GM12873 (cell line): ENCODE data around the gene LDLRAD4.

Experiments
- CTCF ChIP-seq: IDR thresholded peaks from 2 replicates; pipeline ENCODE4 v1.5.1; 2012; ENCODE audit warnings: low read depth, mild to moderate bottlenecking, moderate library complexity, low read length, control low read depth; ENCODE audit not compliant: insufficient read depth; ENCODE audit errors: missing control alignments

Gene LDLRAD4

GRCh38 chr18:13229001-13229671 is 10.6 kb downstream of the LDLRAD4 start:
- no peak for TF ChIP-seq CTCF

- TF ChIP-seq CTCF = no peak
Observed at GRCh38 chr18:13231151-13231550, 12.6 kb downstream of the LDLRAD4 start.

- no peak for TF ChIP-seq CTCF
Observed at GRCh38 chr18:13232086-13232917, 13.7 kb downstream of the LDLRAD4 start.

GRCh38 chr18:13232971-13233786 is 14.6 kb downstream of the LDLRAD4 start:
- no peak for TF ChIP-seq CTCF

GRCh38 chr18:13233787-13234783 is 15.5 kb downstream of the LDLRAD4 start:
- TF ChIP-seq CTCF = no peak

GRCh38 chr18:13235421-13235831 is 16.9 kb downstream of the LDLRAD4 start:
- TF ChIP-seq CTCF = no peak
